ENCODE data around the gene NELFB. TPM values are rescaled to one million over a fixed set of nuclear protein-coding genes. Genes with fewer than 3 reads are reported as not detected.

NELFB gene
- total RNA-seq, 1 donor = 47.1 TPM

DNA sequence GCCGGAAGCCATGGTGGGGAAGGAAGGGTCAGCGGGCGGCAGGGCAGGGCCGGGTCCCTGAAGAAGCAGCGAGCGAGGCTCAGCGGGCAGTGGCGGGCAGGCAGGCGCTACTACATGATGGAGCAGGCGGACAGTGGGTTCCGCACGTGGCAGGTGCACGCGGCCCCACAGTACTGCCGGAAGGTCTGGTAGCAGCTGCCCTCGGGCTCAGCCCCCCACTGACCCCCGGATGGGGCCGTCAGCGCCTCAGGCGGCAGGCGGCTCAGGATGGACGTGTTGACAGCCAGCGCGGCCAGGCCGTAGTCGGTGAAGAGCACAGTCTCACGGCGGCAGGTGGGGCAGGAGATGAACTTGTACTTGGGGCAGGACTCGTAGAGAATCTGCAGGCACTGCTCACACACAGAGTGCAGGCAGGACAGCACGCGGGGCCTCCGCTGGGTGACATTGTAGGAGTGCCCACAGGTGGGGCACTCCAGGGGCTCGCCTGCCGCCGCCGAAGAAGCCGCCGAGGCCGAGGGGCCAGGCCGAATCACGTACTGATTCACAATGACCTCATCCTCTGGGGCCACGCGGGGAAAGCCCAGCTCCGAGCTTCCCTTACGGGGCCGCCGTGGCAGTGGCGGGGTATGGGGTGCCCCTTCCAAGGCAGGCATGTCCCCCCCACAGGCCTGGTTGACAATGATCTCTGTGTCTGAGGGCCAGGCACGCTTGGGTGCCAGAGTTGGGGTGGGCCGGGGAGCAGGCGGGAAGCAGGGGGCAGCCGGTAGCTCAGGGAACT lies 34.6 kb upstream of the NELFB start:
- no peak overlapping the region for H3K4me3 ChIP-seq (ENCODE audit: low read depth, low read length)
- TF ChIP-seq, protein P1, sequence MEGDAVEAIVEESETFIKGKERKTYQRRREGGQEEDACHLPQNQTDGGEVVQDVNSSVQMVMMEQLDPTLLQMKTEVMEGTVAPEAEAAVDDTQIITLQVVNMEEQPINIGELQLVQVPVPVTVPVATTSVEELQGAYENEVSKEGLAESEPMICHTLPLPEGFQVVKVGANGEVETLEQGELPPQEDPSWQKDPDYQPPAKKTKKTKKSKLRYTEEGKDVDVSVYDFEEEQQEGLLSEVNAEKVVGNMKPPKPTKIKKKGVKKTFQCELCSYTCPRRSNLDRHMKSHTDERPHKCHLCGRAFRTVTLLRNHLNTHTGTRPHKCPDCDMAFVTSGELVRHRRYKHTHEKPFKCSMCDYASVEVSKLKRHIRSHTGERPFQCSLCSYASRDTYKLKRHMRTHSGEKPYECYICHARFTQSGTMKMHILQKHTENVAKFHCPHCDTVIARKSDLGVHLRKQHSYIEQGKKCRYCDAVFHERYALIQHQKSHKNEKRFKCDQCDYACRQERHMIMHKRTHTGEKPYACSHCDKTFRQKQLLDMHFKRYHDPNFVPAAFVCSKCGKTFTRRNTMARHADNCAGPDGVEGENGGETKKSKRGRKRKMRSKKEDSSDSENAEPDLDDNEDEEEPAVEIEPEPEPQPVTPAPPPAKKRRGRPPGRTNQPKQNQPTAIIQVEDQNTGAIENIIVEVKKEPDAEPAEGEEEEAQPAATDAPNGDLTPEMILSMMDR (IDR thresholded peaks at IDR 0.05; ENCODE audit: insufficient read depth, low read depth, low read length) = no peak
- no peak for DNase-seq (ENCODE audit: low read depth)

DNA sequence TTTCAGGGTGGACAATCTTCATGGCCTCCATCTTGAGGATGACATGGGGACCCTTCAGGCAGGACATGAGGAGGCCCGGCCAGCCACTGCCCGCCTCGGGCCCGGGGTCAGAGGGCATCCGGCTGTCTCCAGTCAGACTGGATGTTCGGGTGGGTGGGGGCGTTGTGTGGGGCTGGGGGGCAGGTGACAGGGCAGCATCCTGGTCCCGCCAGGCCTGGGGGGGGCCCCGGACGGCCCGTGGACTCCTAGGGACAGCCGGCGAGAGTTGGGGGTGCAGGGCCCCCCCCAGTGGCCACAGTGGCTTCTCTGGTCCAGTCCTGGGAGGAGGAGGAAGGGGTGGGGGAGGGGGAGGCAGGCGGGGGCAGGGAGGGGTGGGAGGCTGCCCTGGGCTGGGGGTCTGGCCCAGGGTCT lies 34.0 kb upstream of the NELFB start:
- TF ChIP-seq, protein P1 (IDR thresholded peaks at IDR 0.05; ENCODE audit: insufficient read depth, low read depth, low read length) = no peak

DNA sequence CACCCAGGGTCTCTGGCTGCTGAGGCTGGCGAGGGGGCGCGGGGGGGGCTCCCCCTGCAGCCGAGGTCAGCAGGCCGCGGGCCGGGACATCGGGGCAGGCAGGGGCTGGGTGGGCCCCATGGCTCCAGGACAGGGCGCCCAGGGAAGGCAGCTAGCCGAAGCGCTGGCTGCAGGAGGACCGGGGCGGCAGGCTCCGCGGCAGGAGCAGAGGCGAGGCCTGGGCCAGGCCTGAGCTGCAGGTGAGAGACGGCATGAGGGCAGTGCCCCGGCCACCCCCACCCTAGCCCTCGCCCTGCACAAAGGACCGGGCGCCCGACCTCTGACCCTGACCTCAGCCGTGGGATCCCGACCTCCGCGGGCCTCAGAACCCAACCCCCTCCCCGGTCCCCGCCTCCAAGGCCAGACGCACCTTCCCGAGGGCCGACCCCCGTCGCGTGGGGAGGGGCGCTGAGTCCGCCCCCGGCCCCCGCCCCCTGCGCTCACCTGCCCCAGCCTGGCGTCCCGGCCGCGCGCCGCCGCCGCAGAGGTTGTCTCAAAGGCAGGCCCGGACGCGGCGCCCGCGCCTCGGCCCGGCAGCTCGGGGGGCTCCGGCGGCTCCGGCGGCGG lies 33.5 kb upstream of the NELFB start:
- TF ChIP-seq, protein P1 (IDR thresholded peaks at IDR 0.05; ENCODE audit: insufficient read depth, low read depth, low read length) = no peak
- peak overlapping the region; percentile 41 for H3K4me3 ChIP-seq (ENCODE audit: low read depth, low read length)
- no peak for DNase-seq (ENCODE audit: low read depth)

More for the DNA sequence above, 34.0 kb upstream of the NELFB start:
- DNase-seq (ENCODE audit: low read depth) = no peak
- no peak overlapping the region for H3K4me3 ChIP-seq (ENCODE audit: low read depth, low read length)

DNA sequence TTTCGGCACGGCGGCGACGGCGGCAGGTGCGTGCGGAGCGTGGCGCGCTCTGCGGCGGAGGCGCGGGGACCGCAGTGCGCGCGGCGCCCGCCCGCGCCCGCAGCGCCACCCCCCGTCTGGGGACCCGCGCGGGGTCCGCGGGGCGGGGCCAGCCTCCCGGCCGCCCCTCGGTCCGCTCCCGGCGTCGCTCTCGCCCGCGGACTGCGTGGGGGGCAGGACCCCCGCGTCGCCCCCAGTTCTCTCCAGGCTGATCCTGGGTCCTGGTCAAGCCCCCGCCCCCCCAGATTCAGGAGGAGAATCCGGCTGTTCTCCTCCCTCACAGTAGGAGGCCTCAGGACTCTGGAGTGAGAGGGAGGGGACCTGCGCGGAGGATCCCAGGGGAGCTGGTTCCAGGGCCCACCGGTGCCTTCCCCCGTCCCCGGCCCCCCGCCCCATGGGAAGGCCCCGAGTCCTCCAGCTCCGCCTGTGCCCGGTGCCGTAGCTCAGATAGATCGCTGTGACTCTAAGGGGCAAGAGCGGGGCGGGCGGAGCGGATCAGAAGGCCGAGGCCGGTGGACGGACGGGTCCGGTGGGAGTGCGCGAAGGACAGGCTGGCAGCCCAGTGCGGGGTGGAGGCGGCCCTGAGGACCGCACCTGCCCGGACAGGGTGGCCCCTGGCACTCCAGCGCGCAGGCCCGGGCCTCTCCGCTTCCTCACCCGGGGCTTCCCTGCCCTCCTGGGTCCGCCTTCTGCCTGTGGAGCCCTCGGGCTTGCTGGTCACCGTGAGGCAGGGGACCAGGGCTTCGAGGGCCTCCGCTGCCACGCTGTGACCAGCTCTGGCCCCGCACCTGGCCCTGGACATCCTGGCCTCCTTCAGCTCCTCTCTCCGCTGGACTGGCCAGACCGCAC lies 32.7 kb upstream of the NELFB start, which contains the start of gene RNF208:
Gene RNF208 (minus strand): TSS at position 51 of the 888 bp plus-strand sequence. CDS start 1,028 bp downstream, outside the sequence.
- TF ChIP-seq, protein P1 (IDR thresholded peaks at IDR 0.05; ENCODE audit: insufficient read depth, low read depth, low read length) = no peak
- DNase-seq (ENCODE audit: low read depth) = no peak
- H3K4me3 ChIP-seq (ENCODE audit: low read depth, low read length) = peak within 1 kb of the TSS; percentile 54

DNA sequence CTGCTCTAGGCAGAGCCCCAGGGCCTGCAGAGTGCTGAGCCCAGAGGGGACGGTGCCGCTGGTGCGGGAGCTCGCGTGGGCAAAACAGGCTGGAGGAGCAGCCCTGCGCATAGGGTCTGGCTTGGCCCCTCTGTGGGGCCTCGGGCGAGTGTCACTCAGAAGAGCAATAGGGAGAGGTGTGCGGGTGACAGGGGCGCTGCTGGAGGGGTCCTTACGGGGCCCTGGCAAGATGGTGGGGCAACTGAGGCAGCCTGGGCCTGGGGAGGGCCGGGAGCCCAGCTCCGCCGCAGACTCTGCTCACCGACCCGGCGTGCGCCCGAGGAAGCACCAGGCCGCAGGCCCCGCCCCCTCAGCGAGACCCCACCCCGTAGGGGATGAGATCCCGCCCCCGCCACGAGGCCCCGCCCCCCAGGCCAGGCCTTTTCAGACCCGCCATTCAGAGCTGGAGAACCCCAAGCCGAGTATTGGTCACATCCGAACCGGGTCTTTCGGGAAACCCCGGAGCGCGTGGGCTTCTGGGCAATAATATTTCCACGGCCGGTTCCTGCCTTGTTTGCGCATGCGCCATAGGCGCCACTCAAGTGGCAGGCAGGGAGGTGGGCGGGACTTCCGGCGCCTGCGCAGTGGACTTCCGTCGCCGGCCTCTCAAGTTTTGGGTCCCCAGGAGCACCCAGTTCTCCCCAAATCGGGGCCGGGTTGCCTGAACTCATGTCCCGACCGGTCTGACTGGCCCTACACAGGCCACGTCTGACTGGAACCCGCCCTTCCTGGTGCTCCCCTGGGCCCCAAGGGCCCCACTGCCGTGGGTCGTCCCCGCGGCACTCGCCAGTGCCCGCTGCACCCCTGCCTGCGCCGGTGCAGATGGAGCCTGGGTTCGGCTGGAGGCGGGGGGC lies 31.8 kb upstream of the NELFB start:
- TF ChIP-seq, protein P1 (IDR thresholded peaks at IDR 0.05; ENCODE audit: insufficient read depth, low read depth, low read length) = no peak

More for the DNA sequence above, 31.8 kb upstream of the NELFB start:
- peak overlapping the region; percentile 88 for H3K4me3 ChIP-seq (ENCODE audit: low read depth, low read length)
- DNase-seq (ENCODE audit: low read depth) = peak; percentile 98
